DOHH2 (cell line): ENCODE data around the gene CA4.
"Not testable (repeated sequence)": the region's sequence is repeated elsewhere in the genome, so short reads cannot be mapped to it uniquely, and the experiment has no call there.

Experiments
- EZH2phosphoT487 ChIP-seq: fragments of 200-600 bp; sonication (generic); IDR thresholded peaks from 2 replicates; pipeline ENCODE4 v1.6.1; 2017; ENCODE audit warnings: borderline replicate concordance, mild to moderate bottlenecking, antibody characterized with exemption, low read length, moderate library complexity, mixed read lengths
- TF ChIP-seq, protein P1 (sequence below): fragments of 200-600 bp; sonication (generic); IDR thresholded peaks from one replicate; pipeline ENCODE4 v1.5.1; 2014; ENCODE audit warnings: antibody characterized with exemption, mild to moderate bottlenecking, low read depth, low read length; ENCODE audit not compliant: poor library complexity, severe bottlenecking

DNA sequence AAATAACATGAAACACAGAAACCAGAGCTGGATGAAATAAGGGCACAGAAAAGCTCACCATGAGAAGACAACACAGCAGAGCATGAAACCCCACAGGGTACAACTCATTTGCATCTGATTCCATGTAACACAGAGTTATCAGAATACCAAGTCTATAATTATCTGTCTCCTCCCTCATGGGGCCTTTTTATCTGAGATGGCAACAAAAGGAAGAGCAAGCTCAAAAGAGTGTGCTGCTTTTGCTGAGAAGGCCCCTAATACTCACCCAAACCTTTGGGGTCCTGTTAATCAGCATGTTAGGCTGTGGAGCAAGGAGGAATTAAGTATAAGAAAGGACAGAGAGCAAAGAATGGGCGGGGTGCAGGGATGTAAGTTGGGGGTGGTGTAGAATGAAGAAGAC, 36.6 kb downstream of the CA4 start:
- TF ChIP-seq, protein P1, sequence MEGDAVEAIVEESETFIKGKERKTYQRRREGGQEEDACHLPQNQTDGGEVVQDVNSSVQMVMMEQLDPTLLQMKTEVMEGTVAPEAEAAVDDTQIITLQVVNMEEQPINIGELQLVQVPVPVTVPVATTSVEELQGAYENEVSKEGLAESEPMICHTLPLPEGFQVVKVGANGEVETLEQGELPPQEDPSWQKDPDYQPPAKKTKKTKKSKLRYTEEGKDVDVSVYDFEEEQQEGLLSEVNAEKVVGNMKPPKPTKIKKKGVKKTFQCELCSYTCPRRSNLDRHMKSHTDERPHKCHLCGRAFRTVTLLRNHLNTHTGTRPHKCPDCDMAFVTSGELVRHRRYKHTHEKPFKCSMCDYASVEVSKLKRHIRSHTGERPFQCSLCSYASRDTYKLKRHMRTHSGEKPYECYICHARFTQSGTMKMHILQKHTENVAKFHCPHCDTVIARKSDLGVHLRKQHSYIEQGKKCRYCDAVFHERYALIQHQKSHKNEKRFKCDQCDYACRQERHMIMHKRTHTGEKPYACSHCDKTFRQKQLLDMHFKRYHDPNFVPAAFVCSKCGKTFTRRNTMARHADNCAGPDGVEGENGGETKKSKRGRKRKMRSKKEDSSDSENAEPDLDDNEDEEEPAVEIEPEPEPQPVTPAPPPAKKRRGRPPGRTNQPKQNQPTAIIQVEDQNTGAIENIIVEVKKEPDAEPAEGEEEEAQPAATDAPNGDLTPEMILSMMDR = not testable (repeated sequence)
- TF ChIP-seq EZH2phosphoT487 = not testable (repeated sequence)
